HCT116 (cell line): ENCODE data around the gene BICD1. TPM values are rescaled to one million over a fixed set of nuclear protein-coding genes. Genes with fewer than 3 reads are reported as not detected.

ENCODE experiments used
- ATAC-seq: fragments of 200-7000 bp; cut with Tn5 transposase; 2 replicates; pipeline ENCODE4 v1.9.1; 2020; ENCODE audit warnings: mild to moderate bottlenecking, moderate library complexity
- BruUV-seq: library from RNA; stranded (reverse); fragments of 400-500 nt; replicated peaks from 2 replicates; lab custom pipeline; 2021; lab: Mats Ljungman, UMichigan
- CTCF ChIA-PET: fragments of 300-600 bp; sonication (Branson Sonifier 250); formaldehyde crosslinking; loops from one replicate; lab custom pipeline; 2021; ENCODE audit warnings: antibody characterized with exemption; lab: Charles Lee
- POLR2A ChIA-PET: fragments of 300-600, 350-600 bp; sonication (Branson Sonifier 250); formaldehyde crosslinking; loops from one replicate; lab custom pipeline; 2021; ENCODE audit warnings: antibody characterized with exemption; lab: Charles Lee
- RAD21 ChIA-PET, 2 experiments: fragments of 300-600 bp; sonication (Branson Sonifier 250); formaldehyde crosslinking; loops; one replicate each; lab custom pipeline; 2023; ENCODE audit warnings: low total read pairs in 2 of 2; ENCODE audit not compliant: uncharacterized antibody in 2 of 2, unreplicated experiment in 2 of 2, low non-redundant PET in 1 of 2; lab: Charles Lee
- DNase-seq: peaks from one replicate; pipeline ENCODE4 v3.0.0-alpha.2; 2010; ENCODE audit warnings: low read depth, low spot score
- H2AFZ ChIP-seq: fragments of 200-600 bp; shearing (Covaris generic), sonication (generic); 2 replicates; pipeline ENCODE4 v1.6.1; 2017; ENCODE audit warnings: low read depth, mixed run types, mixed read lengths, antibody characterized with exemption, low read length; ENCODE audit not compliant: poor library complexity, severe bottlenecking
- H3K27ac ChIP-seq: 2 replicates; pipeline ENCODE4 v1.5.1; 2012; ENCODE audit warnings: low read depth, low read length
- H3K27me3 ChIP-seq: fragments of 200-600 bp; sonication (generic); 2 replicates; pipeline ENCODE4 v1.6.1; 2016; ENCODE audit warnings: mixed run types, low read length, mixed read lengths; ENCODE audit not compliant: insufficient read depth
- H3K36me3 ChIP-seq, 2 experiments: fragments of 200-500 bp in 1 of 2; fragments of 200-600 bp in 1 of 2; sonication (Bioruptor generic) in 1 of 2; sonication (generic) in 1 of 2; 2 replicates each; pipeline versions ENCODE4 v1.5.1 to v1.6.1; 2014 to 2016; ENCODE audit warnings: low read length in 2 of 2, inconsistent platforms in 1 of 2, mixed read lengths in 1 of 2, mixed run types in 1 of 2; ENCODE audit not compliant: insufficient read depth in 2 of 2, control insufficient read depth in 1 of 2
- H3K4me1 ChIP-seq, 2 experiments: fragments of 200-600 bp in 1 of 2; sonication (generic) in 1 of 2; 2 replicates each; pipeline versions ENCODE4 v1.5.1 to v1.6.1; 2012 to 2017; ENCODE audit warnings: low read length in 2 of 2, inconsistent platforms in 1 of 2, mild to moderate bottlenecking in 1 of 2, mixed read lengths in 1 of 2, mixed run types in 1 of 2, moderate library complexity in 1 of 2; ENCODE audit not compliant: insufficient read depth in 2 of 2, control insufficient read depth in 1 of 2
- H3K4me2 ChIP-seq: fragments of 200-600 bp; sonication (generic); 2 replicates; pipeline ENCODE4 v1.6.1; 2017; ENCODE audit warnings: mixed run types, low read length, mixed read lengths
- H3K4me3 ChIP-seq, 2 experiments: fragments of 200-600 bp in 1 of 2; sonication (generic) in 1 of 2; replicated peaks in 1 of 2; 2 replicates each; pipeline ENCODE4 v1.5.1; 2011 to 2016; ENCODE audit warnings: low read length in 2 of 2, control low read depth in 1 of 2, low read depth in 1 of 2, mild to moderate bottlenecking in 1 of 2, mixed read lengths in 1 of 2, mixed run types in 1 of 2
- H3K79me2 ChIP-seq: fragments of 200-600 bp; sonication (generic); 2 replicates; pipeline ENCODE4 v1.6.1; 2017; ENCODE audit warnings: mild to moderate bottlenecking, mixed run types, low read length, moderate library complexity, mixed read lengths; ENCODE audit not compliant: insufficient read depth
- H3K9ac ChIP-seq: fragments of 200-600 bp; sonication (generic); 2 replicates; pipeline ENCODE4 v1.6.1; 2016; ENCODE audit warnings: low read length, mixed read lengths
- H3K9me2 ChIP-seq: fragments of 200-600 bp; sonication (generic), shearing (Covaris generic); 2 replicates; pipeline ENCODE4 v1.6.1; 2017; ENCODE audit warnings: mixed run types, mild to moderate bottlenecking, moderate library complexity; ENCODE audit not compliant: insufficient read depth
- H3K9me3 ChIP-seq, 2 experiments: fragments of 200-500 bp in 1 of 2; fragments of 200-600 bp in 1 of 2; sonication (Bioruptor generic) in 1 of 2; sonication (generic) in 1 of 2; 2 replicates each; pipeline ENCODE4 v1.6.1; 2014 to 2017; ENCODE audit warnings: low read length in 2 of 2, mixed read lengths in 2 of 2, inconsistent platforms in 1 of 2, low read depth in 1 of 2, mild to moderate bottlenecking in 1 of 2, mixed run types in 1 of 2, moderate library complexity in 1 of 2; ENCODE audit not compliant: control insufficient read depth in 1 of 2, insufficient read depth in 1 of 2
- H4K20me1 ChIP-seq: fragments of 200-600 bp; sonication (generic), shearing (Covaris generic); 2 replicates; pipeline ENCODE4 v1.6.1; 2017; ENCODE audit warnings: mixed run types, mild to moderate bottlenecking, moderate library complexity; ENCODE audit not compliant: insufficient read depth
- CBX3 ChIP-seq: IDR thresholded peaks from 2 replicates; pipeline ENCODE4 v1.6.1; 2012; ENCODE audit warnings: low read depth
- CEBPB ChIP-seq: IDR thresholded peaks from 2 replicates; pipeline ENCODE4 v1.6.1; 2012; ENCODE audit warnings: low read depth
- CTCF ChIP-seq, 3 experiments: fragments of 200-600 bp in 1 of 3; sonication (generic) in 1 of 3; IDR thresholded peaks in 2 of 3; conservative IDR thresholded peaks in 1 of 3; 2 replicates each; pipeline ENCODE4 v1.5.1; 2012 to 2017; ENCODE audit warnings: low read depth in 2 of 3, low read length in 2 of 3, antibody characterized with exemption in 1 of 3, borderline replicate concordance in 1 of 3, control low read depth in 1 of 3, mild to moderate bottlenecking in 1 of 3, mixed read lengths in 1 of 3, mixed run types in 1 of 3, moderate library complexity in 1 of 3; ENCODE audit not compliant: insufficient read depth in 1 of 3
- EZH2 ChIP-seq: fragments of 200-600 bp; sonication (generic); IDR thresholded peaks from 2 replicates; pipeline ENCODE4 v1.6.1; 2017; ENCODE audit warnings: antibody characterized with exemption, mixed run types
- EZH2phosphoT487 ChIP-seq: fragments of 200-600 bp; IDR thresholded peaks from 2 replicates; pipeline ENCODE4 v1.6.1; 2018; ENCODE audit warnings: antibody characterized with exemption, borderline replicate concordance
- FOSL1 ChIP-seq: IDR thresholded peaks from 2 replicates; pipeline ENCODE4 v1.6.1; 2012; ENCODE audit warnings: low read depth
- JUND ChIP-seq: IDR thresholded peaks from 2 replicates; pipeline ENCODE4 v1.6.1; 2012
- MAX ChIP-seq: IDR thresholded peaks from 2 replicates; pipeline ENCODE4 v1.6.1; 2012
- POLR2A ChIP-seq: IDR thresholded peaks from 2 replicates; pipeline ENCODE4 v1.7.0; 2011; ENCODE audit warnings: borderline replicate concordance; ENCODE audit not compliant: insufficient read depth, insufficient read length; ENCODE audit errors: extremely low read depth
- POLR2AphosphoS5 ChIP-seq: IDR thresholded peaks from 2 replicates; pipeline ENCODE4 v1.6.1; 2011; ENCODE audit warnings: mild to moderate bottlenecking, low read depth, low read length, moderate library complexity
- RAD21 ChIP-seq: IDR thresholded peaks from 2 replicates; pipeline ENCODE4 v1.6.1; 2012; ENCODE audit warnings: low read depth, mild to moderate bottlenecking
- REST ChIP-seq: IDR thresholded peaks from 2 replicates; pipeline ENCODE4 v1.6.1; 2012; ENCODE audit warnings: low read depth
- SP1 ChIP-seq: IDR thresholded peaks from 2 replicates; pipeline ENCODE4 v1.6.1; 2012; ENCODE audit warnings: low read depth
- YY1 ChIP-seq: IDR thresholded peaks from 2 replicates; pipeline ENCODE4 v1.6.1; 2011; ENCODE audit warnings: low read length, low read depth, moderate library complexity, mild to moderate bottlenecking; ENCODE audit not compliant: insufficient replicate concordance; ENCODE audit errors: extremely low read depth
- ZNF274 ChIP-seq: fragments of 200-500 bp; sonication (Bioruptor generic); IDR thresholded peaks from 2 replicates; pipeline ENCODE4 v1.6.1; 2014; ENCODE audit warnings: mild to moderate bottlenecking, low read depth, low read length, inconsistent platforms
- intact Hi-C: fragments of 100-400 bp; cut with micrococcal nuclease; formaldehyde crosslinking; loops from 2 replicates; pipeline ENCODE4 v1.10.0; 2022
- total RNA-seq: library from RNA; stranded (reverse); gene quantifications from one replicate; pipeline ENCODE4 v1.2.1, GENCODE V29; 2021; ENCODE audit not compliant: unreplicated experiment

BICD1 gene
- total RNA-seq, 1 experiment from 2014 or later, result 32.5 TPM

GRCh38 chr12:32266756-32267155 is 160.1 kb downstream of the BICD1 start:
- intact Hi-C loops, result no loop called here
- Histone ChIP-seq H3K4me1 (peaks cover 0 to 9% of the 10 kb centered on the region in 2 experiments; a peak in 1 of 4 replicates), H3K27me3 (no peaks in the 10 kb centered on the region), H3K9me2 (no peaks in the 10 kb centered on the region), H3K27ac (no peak overlapping the region), H2AFZ (no peak overlapping the region), H3K36me3 (no peaks in the 10 kb centered on the region), H3K79me2 (0 out of 2 replicates have a peak, but pooled peaks cover 3% of the 10 kb centered on the region), H3K4me2 (no peak overlapping the region), H3K9me3 (no peaks in the 10 kb centered on the region), H3K4me3 (no peak overlapping the region), H3K9ac (no peak overlapping the region), H4K20me1 (no peaks in the 10 kb centered on the region)
- no peak for ATAC-seq
- ChIA-PET CTCF (no interaction called here), POLR2A (no interaction called here), RAD21 (no interaction called here)
- no peak for DNase-seq
- no TSS peak for BruUV-seq
- TF ChIP-seq POLR2AphosphoS5 (no peak), ZNF274 (no peak), SP1 (no peak), FOSL1 (no peak), EZH2 (no peak), EZH2phosphoT487 (no peak), POLR2A (no peak), CEBPB (no peak), JUND (no peak), CBX3 (no peak), MAX (no peak), RAD21 (no peak), REST (no peak), CTCF (IDR thresholded peaks at IDR 0.05 in 2 of 3, conservative IDR thresholded peaks at IDR 0.05 in 1 of 3; ENCODE audit: borderline replicate concordance in 1 of 3, insufficient read depth in 1 of 3, low read depth in 2 of 3, low read length in 2 of 3) (no peak), YY1 (no peak)
